Memory B cell (primary cell): ENCODE measurements around the gene SLC25A46.
"Not testable (repeated sequence)": the region's sequence is repeated elsewhere in the genome, so short reads cannot be mapped to it uniquely, and the experiment has no call there.

Source experiments
- ATAC-seq: fragments of 150-1000 bp; cut with Tn5 transposase; 2 replicates; pipeline ENCODE4 v1.10.0; 2021; ENCODE audit warnings: low read depth, mild to moderate bottlenecking, moderate library complexity
- DNase-seq, 2 donors: peaks; one replicate each; pipeline ENCODE4 v3.0.0; 2022; ENCODE audit warnings: low spot score in 2 of 2
- H3K27ac Mint-ChIP-seq: one replicate; pipeline ENCODE4 v1.8.0; 2022; ENCODE audit warnings: mild to moderate bottlenecking, moderate library complexity, mixed read lengths
- H3K27me3 Mint-ChIP-seq: one replicate; pipeline ENCODE4 v1.8.0; 2022; ENCODE audit warnings: mixed read lengths
- H3K36me3 Mint-ChIP-seq: one replicate; pipeline ENCODE4 v1.8.0; 2022; ENCODE audit warnings: mild to moderate bottlenecking, mixed read lengths
- H3K4me1 Mint-ChIP-seq: one replicate; pipeline ENCODE4 v1.8.0; 2022; ENCODE audit warnings: mixed read lengths
- H3K4me3 Mint-ChIP-seq: one replicate; pipeline ENCODE4 v1.8.0; 2022; ENCODE audit warnings: mild to moderate bottlenecking, moderate library complexity, mixed read lengths
- H3K9me3 Mint-ChIP-seq: one replicate; pipeline ENCODE4 v1.8.0; 2022; ENCODE audit warnings: mixed read lengths

SLC25A46 gene

DNA sequence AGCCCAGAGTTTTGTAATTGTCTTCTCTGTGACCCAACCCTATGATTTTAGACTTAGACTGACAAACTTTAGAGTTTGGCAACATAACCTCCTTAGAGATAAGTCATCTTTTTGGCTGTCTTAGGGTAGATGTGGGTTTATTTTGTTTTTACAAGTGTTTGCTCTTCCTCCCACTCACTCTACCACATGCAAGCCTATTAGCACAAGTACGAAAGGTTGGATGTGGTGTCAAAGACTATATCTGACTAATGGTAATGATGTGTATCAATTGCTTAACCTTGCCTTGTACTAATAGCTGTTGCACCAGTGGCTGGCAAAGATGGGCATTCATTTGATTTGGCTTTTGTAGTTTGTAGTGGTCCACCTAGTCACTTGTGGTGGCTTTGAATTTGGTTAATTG, 46.5 kb downstream of the SLC25A46 start:
- Mint-ChIP-seq H3K4me3 (no peak overlapping the region), H3K27me3 (no peaks in the 10 kb centered on the region), H3K9me3 (peaks cover 7% of the 10 kb centered on the region), H3K27ac (no peak overlapping the region), H3K4me1 (no peaks in the 10 kb centered on the region), H3K36me3 (no peaks in the 10 kb centered on the region)
- DNase-seq, result no peak
- ATAC-seq, result no peak

DNA sequence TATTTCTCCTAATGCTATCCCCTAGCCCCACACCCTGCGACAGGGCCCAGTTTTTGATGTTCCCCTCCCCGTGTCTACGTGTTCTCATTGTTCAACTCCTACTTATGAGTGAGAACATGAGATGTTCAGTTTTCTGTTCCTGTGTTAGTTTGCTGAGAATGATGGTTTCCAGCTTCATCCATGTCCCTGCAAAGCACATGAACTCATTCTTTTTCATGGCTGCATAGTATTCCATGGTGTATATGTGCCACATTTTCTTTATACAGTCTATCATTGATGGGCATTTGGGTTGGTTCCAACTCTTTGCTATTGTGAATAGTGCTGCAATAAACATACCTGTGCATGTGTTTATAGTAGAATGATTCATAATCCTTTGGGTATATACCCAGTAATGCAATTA, 49.2 kb downstream of the SLC25A46 start:
- not testable (repeated sequence) for H3K36me3 Mint-ChIP-seq

DNA sequence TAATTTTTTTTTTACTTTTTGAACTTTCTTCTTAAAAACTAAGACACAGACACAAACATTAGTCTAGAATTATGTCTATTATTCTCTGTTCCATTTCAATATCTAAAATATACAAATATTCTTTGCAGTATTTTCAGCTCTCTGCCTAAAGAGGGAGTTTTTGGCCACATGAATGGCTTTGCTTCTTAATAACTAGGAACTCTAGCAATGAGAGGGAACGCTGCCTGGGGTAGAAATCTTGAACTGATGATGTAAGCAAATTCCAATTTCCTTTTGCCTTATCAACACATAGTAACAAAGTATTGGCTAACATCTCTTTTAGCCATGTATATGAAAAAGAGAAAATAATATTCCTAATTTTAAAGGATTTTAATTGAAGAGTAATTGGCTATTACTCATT, 51.9 kb downstream of the SLC25A46 start:
- Mint-ChIP-seq H3K27me3 (no peaks in the 10 kb centered on the region), H3K4me1 (no peaks in the 10 kb centered on the region)

More for the DNA sequence above, 49.2 kb downstream of the SLC25A46 start:
- not testable (repeated sequence) for DNase-seq, H3K27ac Mint-ChIP-seq, H3K9me3 Mint-ChIP-seq, H3K4me3 Mint-ChIP-seq, H3K4me1 Mint-ChIP-seq, ATAC-seq, H3K27me3 Mint-ChIP-seq

DNA sequence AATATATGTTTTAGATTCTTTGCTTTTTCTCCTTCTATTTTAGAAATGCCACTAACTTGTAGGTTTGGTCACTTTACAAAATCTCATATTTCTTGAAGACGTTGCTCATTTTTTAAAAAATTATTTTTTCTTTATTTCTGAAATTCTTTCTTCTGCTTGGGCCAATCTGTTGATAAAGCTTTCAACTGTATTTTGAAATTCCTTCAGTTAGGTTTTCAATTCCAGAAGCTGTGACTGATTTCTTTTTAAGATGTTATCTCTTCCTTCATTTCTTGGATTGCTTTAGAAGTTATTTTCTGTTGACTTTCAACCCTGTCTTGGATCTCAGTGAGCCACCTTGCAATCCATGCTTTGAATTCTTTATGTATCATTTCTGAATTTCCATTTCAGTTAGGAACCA, 64.2 kb downstream of the SLC25A46 start:
- no peaks in the 10 kb centered on the region for H3K27me3 Mint-ChIP-seq
- H3K4me1 Mint-ChIP-seq, result no peaks in the 10 kb centered on the region
- ATAC-seq, result no peak

More for the DNA sequence above, 51.9 kb downstream of the SLC25A46 start:
- DNase-seq (no peak), ATAC-seq (no peak)
- no peak overlapping the region for H3K27ac Mint-ChIP-seq
- no peaks in the 10 kb centered on the region for H3K36me3 Mint-ChIP-seq
- peaks cover 4% of the 10 kb centered on the region for H3K9me3 Mint-ChIP-seq
- no peak overlapping the region for H3K4me3 Mint-ChIP-seq

DNA sequence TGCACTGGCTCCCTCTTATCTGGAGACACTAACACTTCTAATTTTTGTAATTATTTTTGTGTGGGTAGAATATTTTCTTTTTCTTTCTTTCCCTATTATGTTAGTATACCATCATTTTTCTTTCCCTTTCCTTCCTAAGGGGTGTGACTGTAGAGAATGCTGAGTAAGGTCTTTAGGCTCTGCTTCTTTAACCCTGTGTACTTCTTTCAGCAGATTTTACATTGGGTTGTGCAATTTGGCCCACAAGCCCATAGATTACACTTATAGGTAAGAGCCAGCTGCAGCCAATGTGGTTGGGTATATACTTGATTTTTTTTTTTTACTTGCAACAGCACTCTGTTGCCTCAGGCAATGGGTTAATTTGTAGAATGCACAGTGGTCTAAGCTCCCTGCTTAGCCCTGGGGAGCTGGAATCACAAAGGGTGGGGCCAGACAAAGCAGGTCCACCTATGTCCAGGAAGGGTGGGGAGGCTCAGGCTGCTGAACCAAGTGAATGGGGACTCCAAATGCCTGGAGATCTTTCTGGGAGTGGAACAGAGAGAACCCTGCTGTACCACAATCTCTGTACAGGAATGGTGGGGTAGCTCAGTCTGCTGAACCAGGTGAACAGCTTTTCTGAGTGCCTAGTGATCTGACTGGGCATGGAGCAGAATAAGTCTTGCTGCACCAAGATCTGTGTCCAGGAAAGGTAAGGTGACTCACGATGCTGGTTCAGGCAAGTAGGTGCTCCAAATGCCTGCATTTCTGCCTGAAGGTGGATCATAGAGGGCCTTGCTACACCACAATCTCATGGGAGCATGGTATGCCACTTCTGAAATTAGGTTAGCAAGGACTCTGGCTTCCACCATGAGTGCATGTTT, 64.9 kb downstream of the SLC25A46 start:
- Mint-ChIP-seq H3K4me3 (no peak overlapping the region), H3K27me3 (no peaks in the 10 kb centered on the region), H3K36me3 (peaks cover 2% of the 10 kb centered on the region), H3K9me3 (peaks cover 5% of the 10 kb centered on the region), H3K4me1 (no peaks in the 10 kb centered on the region), H3K27ac (no peak overlapping the region)
- ATAC-seq, result no peak
- no peak for DNase-seq

More for the DNA sequence above, 64.2 kb downstream of the SLC25A46 start:
- Mint-ChIP-seq H3K9me3 (peaks cover 5% of the 10 kb centered on the region), H3K4me3 (no peak overlapping the region), H3K36me3 (peaks cover 2% of the 10 kb centered on the region), H3K27ac (no peak overlapping the region)
- DNase-seq, result no peak

DNA sequence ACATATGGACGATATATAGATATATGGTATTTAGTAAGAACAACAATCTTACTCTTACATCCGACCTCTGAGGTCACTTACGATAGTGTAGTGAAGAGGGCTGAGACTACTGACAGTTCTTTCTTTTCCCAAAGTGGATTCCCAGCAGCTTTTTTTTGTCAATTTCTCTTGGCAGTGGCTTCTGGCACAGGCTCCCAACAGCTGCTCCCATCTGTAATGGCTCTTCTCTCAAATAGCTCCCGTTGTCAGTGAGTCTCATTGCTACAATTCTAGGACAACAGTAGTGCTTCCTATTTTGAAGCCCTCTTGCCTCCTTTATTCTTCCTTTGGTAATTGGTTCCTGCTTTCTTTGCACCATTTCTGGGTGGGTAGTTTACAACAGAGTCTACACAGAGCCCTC, 68.4 kb downstream of the SLC25A46 start:
- no peaks in the 10 kb centered on the region for H3K36me3 Mint-ChIP-seq
- no peaks in the 10 kb centered on the region for H3K4me1 Mint-ChIP-seq
- no peak overlapping the region for H3K4me3 Mint-ChIP-seq
- DNase-seq, result no peak
- no peak overlapping the region for H3K27ac Mint-ChIP-seq
- no peaks in the 10 kb centered on the region for H3K27me3 Mint-ChIP-seq
- H3K9me3 Mint-ChIP-seq, result peaks cover 4% of the 10 kb centered on the region
- ATAC-seq, result no peak

DNA sequence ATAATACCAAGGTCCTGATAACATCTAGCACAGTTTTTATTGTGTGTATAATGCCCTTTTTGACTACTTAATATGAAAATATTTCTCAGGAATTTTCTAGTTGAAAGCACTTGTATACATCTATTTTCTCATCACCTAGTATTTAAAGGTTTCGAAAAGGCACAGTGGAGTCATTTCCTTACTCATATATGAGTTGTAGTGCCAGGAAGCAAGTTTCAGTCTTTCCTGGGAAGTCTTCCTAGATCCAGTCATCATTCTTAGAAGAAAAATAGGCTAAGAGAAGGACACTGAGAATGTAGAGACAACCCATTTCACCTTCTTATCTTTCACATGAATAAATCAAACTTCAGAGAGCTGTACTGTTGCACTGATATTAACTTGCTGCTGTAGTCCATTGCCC, 70.2 kb downstream of the SLC25A46 start:
- no peak overlapping the region for H3K27ac Mint-ChIP-seq
- H3K9me3 Mint-ChIP-seq, result peaks cover 5% of the 10 kb centered on the region
- DNase-seq, result no peak
- no peak for ATAC-seq
- no peak overlapping the region for H3K4me3 Mint-ChIP-seq
- H3K27me3 Mint-ChIP-seq, result peaks cover 3% of the 10 kb centered on the region
- H3K4me1 Mint-ChIP-seq, result no peaks in the 10 kb centered on the region
- no peaks in the 10 kb centered on the region for H3K36me3 Mint-ChIP-seq
